Panc1 (cell line): Measurements from ENCODE around the gene ACP2.

Source experiments
- CTCF ChIP-seq: fragments of 450-650 bp; IDR thresholded peaks from 2 replicates; pipeline ENCODE4 v1.5.1; 2017; ENCODE audit warnings: mild to moderate bottlenecking
- POLR2AphosphoS5 ChIP-seq: IDR thresholded peaks from 2 replicates; pipeline ENCODE4 v1.6.1; 2012; ENCODE audit warnings: mild to moderate bottlenecking, low read depth, low read length, moderate library complexity
- REST ChIP-seq, 2 experiments: IDR thresholded peaks; 2 replicates each; pipeline ENCODE4 v1.6.1; 2011 to 2012; ENCODE audit warnings: low read depth in 2 of 2, control low read depth in 1 of 2, low read length in 1 of 2, mild to moderate bottlenecking in 1 of 2, moderate library complexity in 1 of 2; ENCODE audit not compliant: insufficient read depth in 1 of 2
- SIN3A ChIP-seq: IDR thresholded peaks from 2 replicates; pipeline ENCODE4 v1.6.1; 2012; ENCODE audit warnings: low read depth, mild to moderate bottlenecking, low read length, moderate library complexity, borderline replicate concordance; ENCODE audit not compliant: insufficient read depth
- TCF7L2 ChIP-seq: IDR thresholded peaks from 2 replicates; pipeline ENCODE4 v1.6.1; 2011; ENCODE audit warnings: mild to moderate bottlenecking, low read depth, low read length, inconsistent platforms

GRCh38 chr11:47272706-47273105, 24.1 kb upstream of the ACP2 start:
- TF ChIP-seq CTCF (no peak), REST (IDR thresholded peaks at IDR 0.05; ENCODE audit: insufficient read depth in 1 of 2, low read depth in 2 of 2, low read length in 1 of 2) (peak; percentile 69 to 81; a peak in 2 of 4 replicates), POLR2AphosphoS5 (no peak), TCF7L2 (no peak), SIN3A (no peak)
